Mucosa of rectum (tissue), 2 donors: ENCODE data around the gene SMG6.
A peak's percentile ranks its signal among the peaks of the same experiment; 100 is the strongest.

ENCODE experiments used
- H3K27ac ChIP-seq, 2 donors: one replicate each; pipeline ENCODE4 v1.7.0; 2013; ENCODE audit warnings: inconsistent platforms in 2 of 2, low read depth in 2 of 2, low read length in 2 of 2
- H3K27me3 ChIP-seq, 2 donors: one replicate each; pipeline ENCODE4 v1.7.0; 2013; ENCODE audit warnings: low read length in 2 of 2; ENCODE audit not compliant: control insufficient read depth in 2 of 2, insufficient read depth in 2 of 2
- H3K36me3 ChIP-seq, 2 donors: one replicate each; pipeline ENCODE4 v1.7.0; 2013; ENCODE audit warnings: low read length in 2 of 2; ENCODE audit not compliant: control insufficient read depth in 2 of 2, insufficient read depth in 2 of 2
- H3K4me1 ChIP-seq, 2 donors: one replicate each; pipeline ENCODE4 v1.7.0; 2013; ENCODE audit warnings: low read length in 2 of 2, mild to moderate bottlenecking in 1 of 2; ENCODE audit not compliant: control insufficient read depth in 2 of 2, insufficient read depth in 2 of 2
- H3K4me3 ChIP-seq, 2 donors: one replicate each; pipeline ENCODE4 v1.7.0; 2013; ENCODE audit warnings: low read length in 2 of 2
- H3K9ac ChIP-seq, 2 donors: one replicate each; pipeline ENCODE4 v1.7.0; 2013; ENCODE audit warnings: low read length in 2 of 2, low read depth in 1 of 2, mild to moderate bottlenecking in 1 of 2
- H3K9me3 ChIP-seq, 2 donors: one replicate each; pipeline ENCODE4 v1.7.0; 2013; ENCODE audit warnings: low read length in 2 of 2; ENCODE audit not compliant: control insufficient read depth in 2 of 2
- donor health status: healthy.
- donor health status: Normal muscosa, but diverticular disease.

The SMG6 gene

GRCh38 chr17:2222301-2222700 is 81.3 kb downstream of the SMG6 start:
- no peaks in the 10 kb centered on the region for H3K27me3 ChIP-seq
- H3K27ac ChIP-seq: no peak overlapping the region
- no peak overlapping the region for H3K4me3 ChIP-seq
- peaks cover 3 to 6% of the 10 kb centered on the region in 2 donors for H3K36me3 ChIP-seq
- peaks cover 0 to 5% of the 10 kb centered on the region in 2 donors for H3K4me1 ChIP-seq
- no peak overlapping the region for H3K9ac ChIP-seq
- H3K9me3 ChIP-seq: no peaks in the 10 kb centered on the region

- no peaks in the 10 kb centered on the region for H3K27me3 ChIP-seq
- H3K9me3 ChIP-seq: no peaks in the 10 kb centered on the region
- H3K36me3 ChIP-seq: peaks cover 3 to 6% of the 10 kb centered on the region in 2 donors
- peaks cover 11 to 21% of the 10 kb centered on the region in 2 donors for H3K4me1 ChIP-seq
- H3K4me3 ChIP-seq: no peak overlapping the region
- H3K9ac ChIP-seq: no peak overlapping the region
- no peak overlapping the region for H3K27ac ChIP-seq
Observed at GRCh38 chr17:2218426-2218825, 85.2 kb downstream of the SMG6 start.

GRCh38 chr17:2215616-2216364 is 87.8 kb downstream of the SMG6 start:
- no peaks in the 10 kb centered on the region for H3K27me3 ChIP-seq
- peak overlapping the region; percentile 30 to 71 for H3K9ac ChIP-seq
- H3K4me3 ChIP-seq: peak overlapping the region in 1 of 2 donors; percentile 28
- H3K4me1 ChIP-seq: peaks cover 11 to 17% of the 10 kb centered on the region in 2 donors
- no peaks in the 10 kb centered on the region for H3K9me3 ChIP-seq
- peaks cover 0 to 6% of the 10 kb centered on the region in 2 donors for H3K36me3 ChIP-seq
- H3K27ac ChIP-seq: peak overlapping the region; percentile 88 to 89

DNA sequence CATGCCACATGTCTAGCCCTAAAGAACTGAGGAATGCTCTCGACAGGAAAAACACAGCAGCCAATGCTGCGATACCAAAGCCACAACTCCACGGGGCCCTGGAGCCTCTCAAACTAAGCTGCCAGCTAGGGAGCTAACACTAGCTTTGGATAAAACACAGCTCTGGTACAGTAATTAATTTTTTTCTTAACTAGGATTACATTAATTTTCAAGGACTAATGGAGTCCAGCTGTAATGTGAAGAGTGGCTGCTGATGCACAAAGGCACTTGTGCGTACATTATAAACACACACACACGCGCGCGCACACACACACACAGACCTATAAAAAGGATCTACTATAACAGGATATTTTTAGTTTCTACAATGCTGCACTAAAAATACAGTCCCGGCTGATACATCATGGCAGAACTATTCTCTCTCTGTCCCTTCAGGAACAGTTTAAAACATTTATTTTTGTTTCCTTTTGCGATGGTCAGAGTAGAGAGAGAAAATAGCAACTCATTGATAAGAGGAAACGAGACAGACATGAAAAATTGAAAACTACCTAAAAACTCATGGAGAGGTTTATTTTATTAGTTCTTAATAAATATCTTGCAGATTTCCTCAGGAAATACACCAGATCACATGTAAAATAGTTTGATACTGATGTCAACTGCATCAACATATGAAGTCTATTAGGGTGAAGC is 88.5 kb downstream of the SMG6 start:
- peak overlapping the region in 1 of 2 donors; percentile 31 for H3K4me3 ChIP-seq
- peak overlapping the region; percentile 88 to 89 for H3K27ac ChIP-seq
- peaks cover 11 to 17% of the 10 kb centered on the region in 2 donors for H3K4me1 ChIP-seq
- no peaks in the 10 kb centered on the region for H3K27me3 ChIP-seq
- H3K36me3 ChIP-seq: peaks cover 0 to 6% of the 10 kb centered on the region in 2 donors
- H3K9me3 ChIP-seq: no peaks in the 10 kb centered on the region
- peak overlapping the region; percentile 30 to 37 for H3K9ac ChIP-seq

- peak overlapping the region in 1 of 2 donors; percentile 31 for H3K4me3 ChIP-seq
- peak overlapping the region; percentile 30 to 37 for H3K9ac ChIP-seq
- peak overlapping the region; percentile 88 to 89 for H3K27ac ChIP-seq
- no peaks in the 10 kb centered on the region for H3K27me3 ChIP-seq
- peaks cover 11 to 17% of the 10 kb centered on the region in 2 donors for H3K4me1 ChIP-seq
- peaks cover 0 to 4% of the 10 kb centered on the region in 2 donors for H3K36me3 ChIP-seq
- no peaks in the 10 kb centered on the region for H3K9me3 ChIP-seq
Observed at GRCh38 chr17:2214047-2214928, 89.3 kb downstream of the SMG6 start.

- H3K9ac ChIP-seq: no peak overlapping the region
- no peak overlapping the region for H3K4me3 ChIP-seq
- peaks cover 11 to 17% of the 10 kb centered on the region in 2 donors for H3K4me1 ChIP-seq
- H3K36me3 ChIP-seq: peaks cover 0 to under 1% of the 10 kb centered on the region in 2 donors
- no peaks in the 10 kb centered on the region for H3K27me3 ChIP-seq
- H3K27ac ChIP-seq: peak overlapping the region; percentile 88 to 89
- H3K9me3 ChIP-seq: no peaks in the 10 kb centered on the region
Observed at GRCh38 chr17:2213291-2213960, 90.2 kb downstream of the SMG6 start.

DNA sequence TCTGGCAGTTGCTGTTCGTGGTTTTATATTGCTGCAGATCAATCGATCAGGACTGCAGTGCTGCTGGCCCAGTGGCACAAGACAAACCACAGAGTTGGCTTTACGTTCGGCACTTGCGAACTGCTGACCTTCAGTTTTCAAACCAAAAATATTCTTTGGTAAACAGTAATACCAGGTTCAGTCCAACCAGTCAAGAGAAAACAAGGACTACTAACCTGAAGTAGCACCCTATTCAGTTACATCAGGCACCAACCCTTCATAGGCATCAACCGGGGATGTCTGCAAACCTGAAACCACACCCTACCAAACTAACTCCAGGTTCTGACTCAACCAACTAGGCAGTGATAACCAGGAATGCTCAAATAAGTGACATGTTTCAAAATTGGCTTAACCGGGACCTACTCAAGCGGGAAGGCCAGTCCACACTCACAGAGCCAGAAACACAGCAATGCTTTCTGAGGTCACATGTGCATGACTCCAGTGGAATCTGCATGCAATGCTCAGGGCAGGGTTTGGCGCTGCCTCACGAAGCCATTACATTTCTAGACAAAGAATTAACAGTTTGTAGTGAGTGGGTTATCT is 91.1 kb downstream of the SMG6 start:
- H3K9me3 ChIP-seq: no peaks in the 10 kb centered on the region
- H3K27me3 ChIP-seq: no peaks in the 10 kb centered on the region
- no peak overlapping the region for H3K4me3 ChIP-seq
- no peaks in the 10 kb centered on the region for H3K36me3 ChIP-seq
- H3K27ac ChIP-seq: peak overlapping the region; percentile 88 to 89
- H3K4me1 ChIP-seq: peaks cover 11 to 17% of the 10 kb centered on the region in 2 donors
- H3K9ac ChIP-seq: no peak overlapping the region

DNA sequence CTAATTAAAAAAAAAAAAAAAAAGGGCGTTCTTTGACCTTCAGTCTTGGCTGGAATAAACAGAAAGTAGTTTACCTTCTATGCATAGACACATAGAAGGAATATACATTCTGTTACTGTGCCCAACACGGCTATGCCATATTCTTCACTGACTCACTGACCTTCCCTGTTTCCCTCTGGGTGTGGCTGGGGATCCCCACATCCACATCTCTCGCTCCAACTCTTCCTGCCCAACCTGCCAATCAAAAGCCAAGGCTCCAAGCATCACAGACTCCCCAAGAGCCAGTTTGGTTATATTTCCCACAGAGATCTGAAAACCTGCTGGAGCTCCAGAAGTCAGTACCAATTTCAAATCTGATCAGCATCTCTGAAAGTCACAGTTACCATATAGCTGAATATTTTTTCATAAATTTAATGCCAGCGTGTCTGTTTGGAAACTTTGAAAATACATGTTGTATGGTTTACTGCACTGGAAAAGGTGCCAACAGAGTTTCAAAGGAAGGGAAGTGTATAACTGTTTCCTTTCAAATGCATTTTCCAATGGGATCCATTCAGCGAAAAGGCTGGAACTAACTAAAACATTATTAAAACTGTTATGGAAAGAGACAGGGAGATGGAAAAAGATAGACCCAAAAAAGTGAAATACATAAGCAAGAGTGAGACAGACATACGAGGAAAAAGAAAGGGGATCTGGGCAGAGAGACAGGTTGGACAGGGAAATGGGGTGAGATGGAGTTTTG is 91.8 kb downstream of the SMG6 start:
- Histone ChIP-seq H3K27me3 (no peaks in the 10 kb centered on the region), H3K9me3 (no peaks in the 10 kb centered on the region), H3K9ac (peak overlapping the region in 1 of 2 donors; percentile 24), H3K4me1 (peaks cover 11 to 17% of the 10 kb centered on the region in 2 donors), H3K4me3 (no peak overlapping the region), H3K36me3 (no peaks in the 10 kb centered on the region), H3K27ac (peak overlapping the region; percentile 88 to 89)

DNA sequence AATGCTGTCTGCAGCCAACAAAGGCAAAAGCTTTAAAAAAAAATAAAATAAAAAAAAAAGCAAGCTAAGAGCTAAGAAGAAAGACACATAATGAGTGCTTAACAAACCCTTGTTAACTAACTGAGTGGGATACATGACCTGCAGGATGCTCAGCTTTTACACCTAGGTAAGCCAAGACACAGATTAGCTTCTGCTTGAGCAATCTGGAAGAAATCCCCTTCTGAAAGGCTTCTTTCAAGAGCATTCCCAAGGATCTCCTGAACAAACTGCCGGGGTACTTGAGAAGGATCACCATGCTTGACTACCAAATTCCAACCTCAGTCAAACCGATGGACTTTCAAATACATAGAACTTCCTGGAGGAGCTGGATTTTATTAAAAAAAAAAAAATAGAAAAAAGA is 92.9 kb downstream of the SMG6 start:
- H3K27ac ChIP-seq: no peak overlapping the region
- H3K9me3 ChIP-seq: no peaks in the 10 kb centered on the region
- H3K9ac ChIP-seq: no peak overlapping the region
- no peak overlapping the region for H3K4me3 ChIP-seq
- no peaks in the 10 kb centered on the region for H3K36me3 ChIP-seq
- H3K27me3 ChIP-seq: no peaks in the 10 kb centered on the region
- H3K4me1 ChIP-seq: peaks cover 7 to 17% of the 10 kb centered on the region in 2 donors
